GM12872 (cell line): ENCODE measurements around the gene CERCAM.
A peak's percentile ranks its signal among the peaks of the same experiment; 100 is the strongest.

ENCODE experiments used
- CTCF ChIP-seq: IDR thresholded peaks from 3 replicates; pipeline ENCODE4 v1.5.1; 2011; ENCODE audit warnings: low read depth, mild to moderate bottlenecking, low read length, moderate library complexity; ENCODE audit not compliant: insufficient read depth

The CERCAM gene

GRCh38 chr9:128459011-128459410, 38.4 kb downstream of the CERCAM start:
- no peak for TF ChIP-seq CTCF

GRCh38 chr9:128469070-128469469, 48.4 kb downstream of the CERCAM start:
- no peak for TF ChIP-seq CTCF

- no peak for TF ChIP-seq CTCF
Observed at GRCh38 chr9:128470560-128470959, 49.9 kb downstream of the CERCAM start.

GRCh38 chr9:128473104-128473503, 52.4 kb downstream of the CERCAM start:
- TF ChIP-seq CTCF, result no peak

GRCh38 chr9:128475867-128476266, 55.2 kb downstream of the CERCAM start:
- no peak for TF ChIP-seq CTCF

- TF ChIP-seq CTCF, result 0 out of 3 replicates have a peak, but pooled peaks have one; percentile 17
Observed at GRCh38 chr9:128479262-128479661, 58.6 kb downstream of the CERCAM start.

GRCh38 chr9:128481561-128481960, 60.9 kb downstream of the CERCAM start:
- no peak for TF ChIP-seq CTCF

- TF ChIP-seq CTCF, result no peak
Observed at GRCh38 chr9:128482186-128482585, 61.5 kb downstream of the CERCAM start.
